ENCODE data around the gene ZNF740. TPM values are rescaled to one million over a fixed set of nuclear protein-coding genes. Genes with fewer than 3 reads are reported as not detected.
"Not testable (repeated sequence)": the region's sequence is repeated elsewhere in the genome, so short reads cannot be mapped to it uniquely, and the experiment has no call there.

Gene ZNF740
- total RNA-seq, 1 donor from 2014 or later: 16.7 TPM

GRCh38 chr12:53171725-53172329 lies 8.7 kb upstream of the ZNF740 start:
- Histone ChIP-seq H3K27ac (ENCODE audit: low read depth, low read length) (no peak overlapping the region), H3K9me3 (ENCODE audit: control insufficient read depth in 3 of 3, low read length in 3 of 3) (no peaks in the 10 kb centered on the region), H3K4me3 (ENCODE audit: low read length in 3 of 3) (no peak overlapping the region), H3K36me3 (ENCODE audit: control insufficient read depth in 3 of 3, insufficient read depth in 3 of 3, low read length in 3 of 3) (peaks cover 17 to 36% (median 19%) of the 10 kb centered on the region in 3 donors), H3K9ac (ENCODE audit: low read depth in 1 of 3, low read length in 3 of 3) (no peak overlapping the region), H3K27me3 (ENCODE audit: control insufficient read depth in 3 of 3, insufficient read depth in 3 of 3, low read length in 3 of 3) (no peaks in the 10 kb centered on the region), H3K4me1 (ENCODE audit: control insufficient read depth in 3 of 3, insufficient read depth in 3 of 3, low read length in 3 of 3) (peaks cover 0 to 3% (median 0%) of the 10 kb centered on the region in 3 donors)

GRCh38 chr12:53172352-53172751 lies 8.2 kb upstream of the ZNF740 start:
- no peak overlapping the region for H3K9ac ChIP-seq (ENCODE audit: low read depth in 1 of 3, low read length in 3 of 3)
- H3K36me3 ChIP-seq (ENCODE audit: control insufficient read depth in 3 of 3, insufficient read depth in 3 of 3, low read length in 3 of 3): peaks cover 17 to 31% (median 19%) of the 10 kb centered on the region in 3 donors
- no peak overlapping the region for H3K4me3 ChIP-seq (ENCODE audit: low read length in 3 of 3)
- peaks cover 0 to 3% (median 0%) of the 10 kb centered on the region in 3 donors for H3K4me1 ChIP-seq (ENCODE audit: control insufficient read depth in 3 of 3, insufficient read depth in 3 of 3, low read length in 3 of 3)
- H3K9me3 ChIP-seq (ENCODE audit: control insufficient read depth in 3 of 3, low read length in 3 of 3): no peaks in the 10 kb centered on the region
- no peak overlapping the region for H3K27ac ChIP-seq (ENCODE audit: low read depth, low read length)
- H3K27me3 ChIP-seq (ENCODE audit: control insufficient read depth in 3 of 3, insufficient read depth in 3 of 3, low read length in 3 of 3): no peaks in the 10 kb centered on the region

GRCh38 chr12:53173085-53173715 lies 7.3 kb upstream of the ZNF740 start:
- no peaks in the 10 kb centered on the region for H3K9me3 ChIP-seq (ENCODE audit: control insufficient read depth in 3 of 3, low read length in 3 of 3)
- no peak overlapping the region for H3K27ac ChIP-seq (ENCODE audit: low read depth, low read length)
- peaks cover 0 to 3% (median 0%) of the 10 kb centered on the region in 3 donors for H3K4me1 ChIP-seq (ENCODE audit: control insufficient read depth in 3 of 3, insufficient read depth in 3 of 3, low read length in 3 of 3)
- no peaks in the 10 kb centered on the region for H3K27me3 ChIP-seq (ENCODE audit: control insufficient read depth in 3 of 3, insufficient read depth in 3 of 3, low read length in 3 of 3)
- H3K36me3 ChIP-seq (ENCODE audit: control insufficient read depth in 3 of 3, insufficient read depth in 3 of 3, low read length in 3 of 3): peaks cover 17 to 31% (median 19%) of the 10 kb centered on the region in 3 donors
- no peak overlapping the region for H3K9ac ChIP-seq (ENCODE audit: low read depth in 1 of 3, low read length in 3 of 3)
- H3K4me3 ChIP-seq (ENCODE audit: low read length in 3 of 3): no peak overlapping the region

GRCh38 chr12:53174881-53175491 lies 5.5 kb upstream of the ZNF740 start:
- no peaks in the 10 kb centered on the region for H3K9me3 ChIP-seq (ENCODE audit: control insufficient read depth in 3 of 3, low read length in 3 of 3)
- H3K27ac ChIP-seq (ENCODE audit: low read depth, low read length): no peak overlapping the region
- no peak overlapping the region for H3K9ac ChIP-seq (ENCODE audit: low read depth in 1 of 3, low read length in 3 of 3)
- no peak overlapping the region for H3K4me3 ChIP-seq (ENCODE audit: low read length in 3 of 3)
- H3K4me1 ChIP-seq (ENCODE audit: control insufficient read depth in 3 of 3, insufficient read depth in 3 of 3, low read length in 3 of 3): peaks cover 5 to 10% (median 10%) of the 10 kb centered on the region in 3 donors
- peaks cover 12 to 26% (median 14%) of the 10 kb centered on the region in 3 donors for H3K36me3 ChIP-seq (ENCODE audit: control insufficient read depth in 3 of 3, insufficient read depth in 3 of 3, low read length in 3 of 3)
- H3K27me3 ChIP-seq (ENCODE audit: control insufficient read depth in 3 of 3, insufficient read depth in 3 of 3, low read length in 3 of 3): no peaks in the 10 kb centered on the region

- Histone ChIP-seq H3K4me1 (ENCODE audit: control insufficient read depth in 3 of 3, insufficient read depth in 3 of 3, low read length in 3 of 3) (peaks cover 14 to 17% (median 15%) of the 10 kb centered on the region in 3 donors), H3K9ac (ENCODE audit: low read depth in 1 of 3, low read length in 3 of 3) (no peak overlapping the region), H3K4me3 (ENCODE audit: low read length in 3 of 3) (no peak overlapping the region), H3K36me3 (ENCODE audit: control insufficient read depth in 3 of 3, insufficient read depth in 3 of 3, low read length in 3 of 3) (peaks cover 7 to 14% (median 8%) of the 10 kb centered on the region in 3 donors), H3K27me3 (ENCODE audit: control insufficient read depth in 3 of 3, insufficient read depth in 3 of 3, low read length in 3 of 3) (no peaks in the 10 kb centered on the region), H3K9me3 (ENCODE audit: control insufficient read depth in 3 of 3, low read length in 3 of 3) (no peaks in the 10 kb centered on the region), H3K27ac (ENCODE audit: low read depth, low read length) (no peak overlapping the region)
Observed at GRCh38 chr12:53176750-53177149, 3.8 kb upstream of the ZNF740 start.

GRCh38 chr12:53177447-53177846 lies 3.1 kb upstream of the ZNF740 start:
- H3K9ac ChIP-seq (ENCODE audit: low read depth in 1 of 3, low read length in 3 of 3); H3K27me3 ChIP-seq (ENCODE audit: control insufficient read depth in 3 of 3, insufficient read depth in 3 of 3, low read length in 3 of 3); H3K27ac ChIP-seq (ENCODE audit: low read depth, low read length); H3K9me3 ChIP-seq (ENCODE audit: control insufficient read depth in 3 of 3, low read length in 3 of 3); H3K4me3 ChIP-seq (ENCODE audit: low read length in 3 of 3): not testable (repeated sequence)
- Histone ChIP-seq H3K4me1 (ENCODE audit: control insufficient read depth in 3 of 3, insufficient read depth in 3 of 3, low read length in 3 of 3) (peaks cover 21 to 24% (median 22%) of the 10 kb centered on the region in 3 donors), H3K36me3 (ENCODE audit: control insufficient read depth in 3 of 3, insufficient read depth in 3 of 3, low read length in 3 of 3) (peaks cover 11 to 15% (median 11%) of the 10 kb centered on the region in 3 donors)

- not testable (repeated sequence) for H3K9ac ChIP-seq (ENCODE audit: low read depth in 1 of 3, low read length in 3 of 3); H3K9me3 ChIP-seq (ENCODE audit: control insufficient read depth in 3 of 3, low read length in 3 of 3); H3K27ac ChIP-seq (ENCODE audit: low read depth, low read length); H3K27me3 ChIP-seq (ENCODE audit: control insufficient read depth in 3 of 3, insufficient read depth in 3 of 3, low read length in 3 of 3); H3K4me3 ChIP-seq (ENCODE audit: low read length in 3 of 3)
- Histone ChIP-seq H3K4me1 (ENCODE audit: control insufficient read depth in 3 of 3, insufficient read depth in 3 of 3, low read length in 3 of 3) (peaks cover 29 to 36% (median 32%) of the 10 kb centered on the region in 3 donors), H3K36me3 (ENCODE audit: control insufficient read depth in 3 of 3, insufficient read depth in 3 of 3, low read length in 3 of 3) (peaks cover 8 to 20% (median 20%) of the 10 kb centered on the region in 3 donors)
Observed at GRCh38 chr12:53178803-53179202, 1.7 kb upstream of the ZNF740 start.

GRCh38 chr12:53179687-53180219 lies 769 bp upstream of the ZNF740 start:
- H3K9ac ChIP-seq (ENCODE audit: low read depth in 1 of 3, low read length in 3 of 3): peak overlapping the region; percentile 91 to 98 (median 96)
- peaks cover 12 to 26% (median 24%) of the 10 kb centered on the region in 3 donors for H3K36me3 ChIP-seq (ENCODE audit: control insufficient read depth in 3 of 3, insufficient read depth in 3 of 3, low read length in 3 of 3)
- H3K4me3 ChIP-seq (ENCODE audit: low read length in 3 of 3): peak overlapping the region; percentile 92
- peak overlapping the region; percentile 92 for H3K27ac ChIP-seq (ENCODE audit: low read depth, low read length)
- no peaks in the 10 kb centered on the region for H3K9me3 ChIP-seq (ENCODE audit: control insufficient read depth in 3 of 3, low read length in 3 of 3)
- peaks cover 37 to 41% (median 40%) of the 10 kb centered on the region in 3 donors for H3K4me1 ChIP-seq (ENCODE audit: control insufficient read depth in 3 of 3, insufficient read depth in 3 of 3, low read length in 3 of 3)
- H3K27me3 ChIP-seq (ENCODE audit: control insufficient read depth in 3 of 3, insufficient read depth in 3 of 3, low read length in 3 of 3): no peaks in the 10 kb centered on the region

GRCh38 chr12:53180931-53181645 lies 566 bp downstream of the ZNF740 start:
- peaks cover 26 to 39% (median 37%) of the 10 kb centered on the region in 3 donors for H3K36me3 ChIP-seq (ENCODE audit: control insufficient read depth in 3 of 3, insufficient read depth in 3 of 3, low read length in 3 of 3)
- H3K4me1 ChIP-seq (ENCODE audit: control insufficient read depth in 3 of 3, insufficient read depth in 3 of 3, low read length in 3 of 3): peaks cover 38 to 48% (median 44%) of the 10 kb centered on the region in 3 donors
- H3K9me3 ChIP-seq (ENCODE audit: control insufficient read depth in 3 of 3, low read length in 3 of 3): no peaks in the 10 kb centered on the region
- H3K9ac ChIP-seq (ENCODE audit: low read depth in 1 of 3, low read length in 3 of 3): peak overlapping the region; percentile 88 to 96 (median 91)
- peak overlapping the region; percentile 92 for H3K4me3 ChIP-seq (ENCODE audit: low read length in 3 of 3)
- H3K27me3 ChIP-seq (ENCODE audit: control insufficient read depth in 3 of 3, insufficient read depth in 3 of 3, low read length in 3 of 3): no peaks in the 10 kb centered on the region
- peak overlapping the region; percentile 92 for H3K27ac ChIP-seq (ENCODE audit: low read depth, low read length)
